Measurements from ENCODE around the gene KIAA0586. TPM values are rescaled to one million over a fixed set of nuclear protein-coding genes. Genes with fewer than 3 reads are reported as not detected.

Gene KIAA0586
- total and polyA plus RNA-seq, 10 of the 15 experiments (the other 5 are each of a cell fraction or from before 2014, with no cell fraction given), result 7.1 to 27.6 (median 19.1) TPM

DNA sequence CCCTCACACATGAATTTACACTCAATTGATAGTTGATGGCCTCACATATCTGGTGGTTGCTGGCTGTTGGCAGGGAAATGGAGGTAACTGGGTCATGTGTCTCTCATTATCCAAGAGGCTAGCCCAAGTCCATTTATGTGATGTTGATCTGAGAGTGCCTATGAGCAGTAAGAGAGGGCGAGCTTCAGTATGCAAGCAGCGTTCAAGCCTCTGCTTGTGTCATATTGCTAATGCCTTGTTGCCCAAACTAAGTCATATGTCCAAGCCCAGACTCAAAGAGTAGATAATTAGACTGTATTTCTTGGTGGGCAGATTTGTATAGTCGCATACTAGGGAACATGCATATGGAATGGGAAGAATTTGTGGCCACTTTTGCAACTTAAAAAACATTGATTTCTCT lies 126.4 kb downstream of the KIAA0586 start:
- no peaks in the 10 kb centered on the region for H3K4me1 ChIP-seq (ENCODE audit: control insufficient read depth, insufficient read depth, low read length)
- H2AFZ ChIP-seq (ENCODE audit: control insufficient read depth, low read depth, low read length), result no peak overlapping the region
- H3K9me3 ChIP-seq (replicated peaks; ENCODE audit: control insufficient read depth, insufficient read depth, low read length), result no peaks in the 10 kb centered on the region
- no peaks in the 10 kb centered on the region for H4K20me1 ChIP-seq (ENCODE audit: control insufficient read depth, insufficient read depth)
- H3K4me3 ChIP-seq, result no peak overlapping the region
- FAIRE-seq (no peak), ATAC-seq (no peak), DNase-seq (ENCODE audit: low read depth, low spot score) (no peak)
- no peaks in the 10 kb centered on the region for H3K36me3 ChIP-seq (ENCODE audit: control insufficient read depth in 2 of 2, insufficient read depth in 2 of 2, low read length in 1 of 2)
- no peaks in the 10 kb centered on the region for H3K27me3 ChIP-seq (replicated peaks in 1 of 2; ENCODE audit: control insufficient read depth in 2 of 2, insufficient read depth in 2 of 2, low read length in 1 of 2)
- no peak overlapping the region for H3K27ac ChIP-seq (ENCODE audit: control insufficient read depth, insufficient read depth)
- H3K9ac ChIP-seq (ENCODE audit: control insufficient read depth, insufficient read depth, low read length), result no peak overlapping the region
- 62% methylated on average over 3 of the region's 3 CpGs for WGBS (ENCODE audit: insufficient coverage, insufficient replicate concordance, low lambda C conversion rate, missing lambda C conversion rate)
- TF ChIP-seq KAT2A (conservative IDR thresholded peaks at IDR 0.05; ENCODE audit: control insufficient read depth, low read depth, low read length) (no peak), MEF2B (IDR thresholded peaks at IDR 0.05; ENCODE audit: partially characterized antibody, poor library complexity, severe bottlenecking) (no peak), GABPA (IDR thresholded peaks at IDR 0.05; ENCODE audit: low read depth) (no peak), SMC3 (IDR thresholded peaks at IDR 0.05; ENCODE audit: borderline replicate concordance, low read length) (no peak), FOXM1 (IDR thresholded peaks at IDR 0.05; ENCODE audit: low read depth, low read length) (no peak), EED (IDR thresholded peaks at IDR 0.05; ENCODE audit: low read depth) (no peak), POLR2AphosphoS2 (IDR thresholded peaks at IDR 0.05; ENCODE audit: low read depth, low read length) (no peak), MYC (IDR thresholded peaks at IDR 0.05; ENCODE audit: insufficient read depth, insufficient read length, insufficient replicate concordance, low read length, severe bottlenecking) (no peak), NR2C2 (IDR thresholded peaks at IDR 0.05; ENCODE audit: borderline replicate concordance, control insufficient read depth, insufficient read length, low read depth) (no peak), SMAD5 (IDR thresholded peaks at IDR 0.05; ENCODE audit: low read depth) (no peak), HDGF (IDR thresholded peaks at IDR 0.05) (no peak), JUND (IDR thresholded peaks at IDR 0.05; ENCODE audit: low read depth, low read length) (no peak), RUNX3 (IDR thresholded peaks at IDR 0.05; ENCODE audit: low read length) (no peak), PAX8 (IDR thresholded peaks at IDR 0.05) (no peak), SREBF1 (IDR thresholded peaks at IDR 0.05; ENCODE audit: low read length) (no peak), POU2F2 (IDR thresholded peaks at IDR 0.05; ENCODE audit: borderline replicate concordance, low read depth, low read length) (no peak), CHD2 (IDR thresholded peaks at IDR 0.05; ENCODE audit: borderline replicate concordance, low read depth, low read length) (no peak)
- TF ChIP-seq, protein P1, sequence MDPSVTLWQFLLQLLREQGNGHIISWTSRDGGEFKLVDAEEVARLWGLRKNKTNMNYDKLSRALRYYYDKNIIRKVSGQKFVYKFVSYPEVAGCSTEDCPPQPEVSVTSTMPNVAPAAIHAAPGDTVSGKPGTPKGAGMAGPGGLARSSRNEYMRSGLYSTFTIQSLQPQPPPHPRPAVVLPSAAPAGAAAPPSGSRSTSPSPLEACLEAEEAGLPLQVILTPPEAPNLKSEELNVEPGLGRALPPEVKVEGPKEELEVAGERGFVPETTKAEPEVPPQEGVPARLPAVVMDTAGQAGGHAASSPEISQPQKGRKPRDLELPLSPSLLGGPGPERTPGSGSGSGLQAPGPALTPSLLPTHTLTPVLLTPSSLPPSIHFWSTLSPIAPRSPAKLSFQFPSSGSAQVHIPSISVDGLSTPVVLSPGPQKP (IDR thresholded peaks at IDR 0.05; ENCODE audit: low read depth, low read length), result no peak
- ChIA-PET SMC1A (ENCODE audit: uncharacterized antibody, unreplicated experiment) (interaction anchor here (1.4 to 1.6 kb wide), 2 partner anchors 15 to 502 kb away, joined by 3 to 9 read pairs; no protein-coding TSS in a partner anchor), RAD21 (ENCODE audit: unreplicated experiment) (interaction anchor here (1.1 kb wide), 1 partner anchor 19 kb away, joined by 3 read pairs; no protein-coding TSS in a partner anchor), CTCF (no interaction called here), POLR2A (interaction anchor here (0.6 kb wide), 1 partner anchor 66 kb away, joined by 3 read pairs; no protein-coding TSS in a partner anchor)
- BruUV-seq (replicated peaks), result no TSS peak
- H3K4me2 ChIP-seq (ENCODE audit: control insufficient read depth, insufficient read depth), result no peak overlapping the region
- intact Hi-C loops (cut with micrococcal nuclease; ENCODE audit: unreplicated experiment), result no loop called here
- H3K79me2 ChIP-seq (ENCODE audit: control insufficient read depth, insufficient read depth, low read length), result no peaks in the 10 kb centered on the region
- in situ Hi-C loops (cut with MboI), result no loop called here

All from GM12878 (cell line).